Heart left ventricle (tissue), 13 donors: ENCODE results near the gene MBP.

Source experiments
- CTCF ChIP-seq, 12 donors: fragments of 200-600 bp; sonication (generic) in 4 of 12; IDR thresholded peaks; one replicate each; pipeline versions ENCODE4 v1.5.0 to v1.8.0; 2018 to 2022; ENCODE audit warnings: antibody characterized with exemption in 12 of 12, mild to moderate bottlenecking in 5 of 12
- POLR2A ChIP-seq, 2 donors: fragments of 450-650 bp; IDR thresholded peaks; one replicate each; pipeline ENCODE4 v1.6.1; 2017; ENCODE audit warnings: antibody characterized with exemption in 2 of 2, mild to moderate bottlenecking in 2 of 2, moderate library complexity in 2 of 2
- donor health status: ischemic (EF 13 %, LVEDD 7.1; RV severe dilation, severe dysfunction).
- donor health status: DM: no; HTN: yes; CAD: no.
- donor health status: DM: no; HTN: no; CAD: no.
- donor health status: ischemic (EF 25% LVEDD 6.9; RV normal size, moderate dysfunction).
- donor health status: ischemic (EF 25% LVEDD 5.7; RV mildly dilated, moderate dysfunction).
- donor health status: ischemic (EF 35%, LVEDD 5.7; RV mildly dilated, moderate dysfunction).
- donor health status: nonischemic (EF 11% LVEDD 7.7; RV severe dilation, severe dysfunction).
- donor health status: DM: yes; HTN: yes; CAD: no.
- donor health status: PGD.
- donor health status: ischemic (EF 29% LVEDD 5.4; RV normal size, mild dysfunction).
- donor health status: nonischemic (EF 23%, LVEDD 6.1; RV moderate dilation, normal function).

- TF ChIP-seq POLR2A (IDR thresholded peaks at IDR 0.05) (no peak), CTCF (IDR thresholded peaks at IDR 0.05) (no peak)
These were observed 66.5 kb downstream of the MBP start for GRCh38 chr18:77066101-77066500.
